OCI-LY3 (cell line): ENCODE data around the gene STX4.

ENCODE experiments used
- H2AFZ ChIP-seq: fragments of 200-600, 300-600 bp; shearing (Covaris generic); 2 replicates; pipeline ENCODE4 v1.6.0; 2014; ENCODE audit warnings: antibody characterized with exemption, low read depth, low read length
- H3K27ac ChIP-seq: fragments of 200-600, 300-600 bp; sonication (generic); 2 replicates; pipeline ENCODE4 v1.5.1; 2014; ENCODE audit warnings: mild to moderate bottlenecking, low read length, moderate library complexity, mixed read lengths
- H3K27me3 ChIP-seq: fragments of 200-600, 300-600 bp; sonication (generic); 2 replicates; pipeline ENCODE4 v1.6.1; 2014; ENCODE audit warnings: low read depth, low read length, mixed read lengths
- H3K36me3 ChIP-seq: fragments of 200-600, 300-600 bp; sonication (generic); replicated peaks from 2 replicates; pipeline ENCODE3; 2014; ENCODE audit warnings: low read depth, low read length, mixed read lengths
- H3K4me1 ChIP-seq: fragments of 300-600, 200-600 bp; sonication (generic); 2 replicates; pipeline ENCODE4 v1.6.1; 2014; ENCODE audit warnings: low read length, mixed read lengths
- H3K4me2 ChIP-seq: fragments of 200-600, 300-600 bp; sonication (generic); 2 replicates; pipeline ENCODE4 v1.6.1; 2014; ENCODE audit warnings: low read length, mixed read lengths
- H3K4me3 ChIP-seq: fragments of 300-600, 200-600 bp; sonication (generic); 2 replicates; pipeline ENCODE4 v1.5.1; 2014; ENCODE audit warnings: antibody characterized with exemption, mild to moderate bottlenecking, low read length, moderate library complexity
- H3K79me2 ChIP-seq: fragments of 300-600, 200-600 bp; shearing (Covaris generic); 2 replicates; pipeline ENCODE4 v1.6.1; 2014; ENCODE audit warnings: mild to moderate bottlenecking, low read length, mixed read lengths
- H3K9ac ChIP-seq: fragments of 300-600, 200-600 bp; shearing (Covaris generic); 2 replicates; pipeline ENCODE4 v1.6.0; 2014; ENCODE audit warnings: mild to moderate bottlenecking, low read length, moderate library complexity
- H3K9me3 ChIP-seq: fragments of 200-600, 300-600 bp; shearing (Covaris generic); 2 replicates; pipeline ENCODE4 v1.6.1; 2014; ENCODE audit warnings: low read length, mixed read lengths; ENCODE audit not compliant: insufficient read depth
- H4K20me1 ChIP-seq: fragments of 200-600, 300-600 bp; sonication (generic); 2 replicates; pipeline ENCODE4 v1.6.1; 2016; ENCODE audit warnings: low read length, mixed read lengths; ENCODE audit not compliant: insufficient read depth
- CTCF ChIP-seq: fragments of 200-600, 300-600 bp; sonication (generic); IDR thresholded peaks from 2 replicates; pipeline ENCODE4 v1.5.1; 2014; ENCODE audit warnings: antibody characterized with exemption, low read length, low read depth
- EZH2phosphoT487 ChIP-seq: fragments of 200-600 bp; shearing (Covaris generic); IDR thresholded peaks from 2 replicates; pipeline ENCODE4 v1.6.1; 2018; ENCODE audit warnings: antibody characterized with exemption, mixed run types, low read depth

STX4 gene

GRCh38 chr16:31088459-31089183 lies 55.3 kb downstream of the STX4 start, which contains the start of gene PRSS53:
TSS of gene PRSS53 (minus strand) at chr16:31088943. CDS start at chr16:31088809, 134 bp downstream.
- Histone ChIP-seq H3K27me3 (no peaks in the 10 kb centered on the region), H3K4me3 (no peak within 1 kb of the TSS), H3K9ac (no peak within 1 kb of the TSS), H2AFZ (no peak within 1 kb of the TSS), H3K79me2 (peaks cover 28% of the 10 kb centered on the region), H3K36me3 (peaks cover 13% of the 10 kb centered on the region), H3K27ac (no peak within 1 kb of the TSS), H4K20me1 (peaks cover 4% of the 10 kb centered on the region; the same call in 1 of the 2 replicates), H3K4me1 (peaks cover 4% of the 10 kb centered on the region), H3K9me3 (no peaks in the 10 kb centered on the region), H3K4me2 (no peak within 1 kb of the TSS)
- TF ChIP-seq EZH2phosphoT487, result no peak
- no peak for TF ChIP-seq CTCF

- peaks cover 4% of the 10 kb centered on the region; the same call in 1 of the 2 replicates for H4K20me1 ChIP-seq
- peaks cover 34% of the 10 kb centered on the region for H3K79me2 ChIP-seq
- H3K27ac ChIP-seq, result no peak overlapping the region
These were observed 55.8 kb downstream of the STX4 start for GRCh38 chr16:31089199-31089598.

More at GRCh38 chr16:31089199-31089598, 55.8 kb downstream of the STX4 start:
- TF ChIP-seq CTCF (no peak), EZH2phosphoT487 (no peak)
- Histone ChIP-seq H2AFZ (no peak overlapping the region), H3K4me1 (peaks cover 4% of the 10 kb centered on the region), H3K4me3 (no peak overlapping the region), H3K9me3 (no peaks in the 10 kb centered on the region), H3K27me3 (no peaks in the 10 kb centered on the region), H3K36me3 (peaks cover 13% of the 10 kb centered on the region), H3K9ac (no peak overlapping the region), H3K4me2 (no peak overlapping the region)
